Suppressor macrophage (primary cell): ENCODE data around the gene WFIKKN1.
A peak's percentile ranks its signal among the peaks of the same experiment; 100 is the strongest.

Experiments used
- DNase-seq, 4 experiments: peaks; one replicate each; pipeline ENCODE4 v3.0.0-alpha.2; 2020 to 2022
- total RNA-seq, 17 experiments: gene quantifications; one replicate each; lab custom pipeline; 2026; ENCODE audit warnings: mixed read lengths in 6 of 17, inconsistent platforms in 3 of 17; lab: John Stamatoyannopoulos, UW

The WFIKKN1 gene, protein sequence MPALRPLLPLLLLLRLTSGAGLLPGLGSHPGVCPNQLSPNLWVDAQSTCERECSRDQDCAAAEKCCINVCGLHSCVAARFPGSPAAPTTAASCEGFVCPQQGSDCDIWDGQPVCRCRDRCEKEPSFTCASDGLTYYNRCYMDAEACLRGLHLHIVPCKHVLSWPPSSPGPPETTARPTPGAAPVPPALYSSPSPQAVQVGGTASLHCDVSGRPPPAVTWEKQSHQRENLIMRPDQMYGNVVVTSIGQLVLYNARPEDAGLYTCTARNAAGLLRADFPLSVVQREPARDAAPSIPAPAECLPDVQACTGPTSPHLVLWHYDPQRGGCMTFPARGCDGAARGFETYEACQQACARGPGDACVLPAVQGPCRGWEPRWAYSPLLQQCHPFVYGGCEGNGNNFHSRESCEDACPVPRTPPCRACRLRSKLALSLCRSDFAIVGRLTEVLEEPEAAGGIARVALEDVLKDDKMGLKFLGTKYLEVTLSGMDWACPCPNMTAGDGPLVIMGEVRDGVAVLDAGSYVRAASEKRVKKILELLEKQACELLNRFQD
- 0 to 2.4 (median 0.07) reads per million in 17 experiments for total RNA-seq

DNA sequence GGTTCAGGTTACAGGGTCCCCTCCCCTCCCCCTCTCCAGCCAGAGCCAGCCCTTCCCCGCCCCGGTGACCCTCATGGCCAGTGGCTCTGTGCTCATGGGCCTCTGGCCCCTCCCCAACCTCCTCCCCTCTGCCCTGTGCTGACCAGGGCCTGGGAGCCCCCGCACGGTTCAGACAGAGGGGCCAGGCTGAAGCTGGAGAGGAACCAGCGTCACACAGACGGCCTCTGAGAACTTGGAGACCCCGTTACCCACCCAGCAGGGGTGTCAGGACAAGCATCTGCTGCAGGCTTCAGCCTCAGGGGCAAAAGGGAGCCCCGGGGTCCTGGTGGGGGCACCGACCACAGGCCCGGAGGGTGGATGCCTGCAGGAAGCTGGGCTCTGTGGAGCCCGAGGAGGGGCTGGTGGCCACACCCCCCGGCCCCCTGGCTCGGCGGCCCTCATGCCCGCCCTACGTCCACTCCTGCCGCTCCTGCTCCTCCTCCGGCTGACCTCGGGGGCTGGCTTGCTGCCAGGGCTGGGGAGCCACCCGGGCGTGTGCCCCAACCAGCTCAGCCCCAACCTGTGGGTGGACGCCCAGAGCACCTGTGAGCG, at the start of gene WFIKKN1:
Gene WFIKKN1 (plus strand): TSS at position 171 of the 591 bp plus-strand sequence. CDS start 269 bp downstream, at position 440.
- no peak for DNase-seq

DNA sequence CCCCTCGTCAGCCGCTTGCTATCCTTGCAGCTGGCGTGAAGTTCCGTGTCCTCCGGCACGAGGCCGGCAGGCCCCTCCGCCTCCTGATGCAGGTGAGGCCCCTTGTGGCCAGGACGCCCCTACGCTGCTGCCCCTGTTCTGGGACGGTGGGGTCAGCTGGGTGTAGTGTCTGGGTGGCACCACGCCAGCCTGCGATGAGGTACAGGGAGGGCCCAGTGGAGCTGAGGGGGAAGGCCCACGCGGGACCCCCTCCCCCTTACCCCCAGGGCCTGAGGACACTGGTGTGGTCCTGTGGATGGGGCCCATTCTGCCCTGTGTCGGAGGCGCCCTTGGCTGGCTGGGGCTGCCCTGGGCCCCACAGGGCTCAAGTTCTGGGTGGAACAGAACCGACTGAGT, 48.6 kb upstream of the WFIKKN1 start:
- no peak for DNase-seq

DNA sequence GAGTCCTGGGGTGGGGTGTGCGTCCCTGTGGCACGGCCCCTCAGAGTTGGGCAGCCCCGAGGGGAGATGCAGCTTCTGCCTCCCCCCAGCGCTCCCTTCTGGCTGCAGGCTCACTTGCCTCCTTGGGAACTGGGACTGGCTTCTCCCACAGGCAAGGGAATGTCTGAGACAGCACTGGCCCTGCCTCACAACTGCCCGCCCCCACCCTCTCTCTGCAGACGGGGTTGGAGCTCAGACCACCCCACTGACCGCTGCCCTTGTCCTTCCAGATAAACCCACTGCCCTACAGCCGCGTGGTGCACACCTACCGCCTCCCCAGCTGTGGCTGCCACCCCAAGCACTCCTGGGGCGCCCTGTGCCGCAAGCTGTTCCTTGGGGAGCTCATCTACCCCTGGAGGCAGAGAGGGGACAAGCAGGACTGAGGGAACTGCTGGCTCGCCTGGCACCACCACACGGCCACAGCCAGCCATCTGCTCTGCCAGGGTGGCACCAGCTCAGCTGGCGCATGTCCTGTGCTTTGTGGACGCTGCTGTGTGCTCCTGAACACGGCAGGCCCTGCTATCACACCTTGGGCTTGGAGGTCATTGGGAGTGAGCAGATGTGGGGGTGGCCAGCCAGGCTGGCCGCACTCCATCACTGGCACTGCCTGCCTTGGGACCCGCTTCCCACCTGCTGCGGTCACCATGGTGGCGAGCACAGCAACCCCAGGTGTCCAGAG, 48.0 kb upstream of the WFIKKN1 start:
- DNase-seq, result no peak

DNA sequence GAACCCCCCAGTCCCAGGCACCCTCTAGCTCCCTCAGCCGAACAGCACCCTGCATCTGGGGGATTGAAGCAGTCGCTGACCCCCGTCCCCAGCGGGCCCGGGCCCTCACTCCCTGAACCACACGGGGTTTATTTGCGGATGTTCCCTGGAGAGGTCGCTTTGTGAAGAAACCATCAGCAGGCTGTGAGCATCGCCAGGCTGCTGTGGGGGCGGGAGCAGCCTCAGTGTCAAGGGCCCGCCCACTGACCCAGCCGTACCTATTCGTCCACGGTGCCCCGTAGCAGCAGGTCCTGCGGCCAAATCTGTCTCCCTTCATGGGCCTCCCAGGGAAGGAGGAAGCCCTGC, 47.3 kb upstream of the WFIKKN1 start:
- DNase-seq, result no peak

DNA sequence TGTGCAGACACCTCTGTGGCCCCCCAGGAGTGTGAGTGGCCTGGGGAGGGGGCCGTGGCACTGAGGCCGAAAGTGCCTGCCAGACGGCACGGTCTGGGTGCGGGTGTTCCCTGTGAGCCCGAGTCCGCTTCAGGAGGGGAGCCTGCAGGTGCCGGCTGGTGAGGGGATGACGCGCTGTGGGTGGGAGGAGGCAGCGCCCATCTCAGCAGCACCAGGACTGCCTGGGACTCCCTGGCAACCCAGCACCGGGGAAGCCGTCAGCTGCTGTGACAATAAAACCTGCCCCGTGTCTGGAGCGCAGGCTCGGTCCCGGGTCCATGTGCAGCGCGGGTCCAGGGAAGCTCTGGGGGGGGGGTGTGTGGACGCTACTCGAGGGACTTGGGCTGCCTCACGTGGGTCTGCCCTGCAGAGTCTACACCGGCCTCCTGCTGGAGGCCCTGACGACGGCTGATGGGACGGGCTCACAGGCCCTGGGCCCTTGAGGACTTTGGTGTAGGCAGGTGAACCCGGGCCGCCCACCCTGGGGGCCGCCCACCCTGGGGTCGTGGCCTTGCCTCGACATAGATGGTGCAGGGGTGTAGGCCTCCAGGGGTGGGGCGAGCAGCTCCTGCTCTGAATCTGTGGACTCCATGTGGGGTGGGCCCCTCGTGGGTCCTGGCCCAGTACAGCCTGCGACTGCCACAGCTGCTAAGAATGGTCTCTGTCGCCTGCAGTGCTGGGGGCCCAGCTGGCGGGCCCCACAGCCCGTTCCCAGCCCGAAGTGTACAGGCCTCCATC, 46.8 kb upstream of the WFIKKN1 start:
- no peak for DNase-seq

DNA sequence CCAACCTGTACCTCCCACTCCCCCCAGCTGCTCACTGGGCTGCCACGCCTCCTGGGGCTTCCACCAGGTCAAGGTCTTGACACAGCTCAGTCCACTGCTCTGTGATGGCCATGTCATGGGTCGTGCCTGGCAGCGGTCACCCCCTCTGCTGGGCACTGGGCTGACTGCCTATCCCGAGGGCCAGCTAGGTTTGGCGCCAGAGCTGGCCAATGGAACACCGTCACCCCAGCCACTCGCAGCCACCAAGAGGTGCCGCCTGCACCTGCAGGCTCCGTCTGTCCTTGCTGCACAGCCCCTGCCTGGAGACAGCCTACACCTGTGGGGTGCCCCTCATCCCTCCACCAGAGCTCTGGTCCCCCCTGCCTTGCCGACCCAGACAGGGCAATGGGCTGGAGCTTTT, 45.4 kb upstream of the WFIKKN1 start:
- no peak for DNase-seq

DNA sequence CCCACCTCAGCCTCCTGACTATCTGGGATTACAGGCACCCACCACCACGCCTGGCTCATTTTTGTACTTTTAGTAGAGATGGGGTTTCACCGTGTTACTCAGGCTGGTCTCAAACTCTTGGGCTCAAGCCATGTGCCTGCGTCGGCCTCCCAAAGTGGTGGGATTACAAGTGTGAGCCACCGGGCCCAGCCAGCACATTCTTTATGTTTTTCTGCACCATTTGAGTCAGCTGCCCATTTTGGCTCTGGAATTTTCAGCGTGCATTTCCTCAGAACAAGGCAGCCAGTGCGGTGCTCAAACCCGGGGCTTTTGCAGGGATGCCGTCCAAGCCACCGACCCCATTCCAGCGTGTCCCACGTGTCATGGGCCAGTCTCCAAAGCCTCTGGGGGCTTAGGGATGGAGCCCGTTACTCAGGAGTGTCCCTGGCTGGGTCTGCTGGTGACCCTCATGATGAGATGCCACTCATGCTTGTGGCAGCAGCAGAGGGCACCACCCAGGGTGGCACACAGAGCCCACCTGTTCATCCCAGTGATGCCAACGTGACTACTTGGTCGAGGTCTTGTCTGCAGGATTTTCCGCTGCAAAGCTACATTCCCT, 44.6 kb upstream of the WFIKKN1 start:
- no peak for DNase-seq

DNA sequence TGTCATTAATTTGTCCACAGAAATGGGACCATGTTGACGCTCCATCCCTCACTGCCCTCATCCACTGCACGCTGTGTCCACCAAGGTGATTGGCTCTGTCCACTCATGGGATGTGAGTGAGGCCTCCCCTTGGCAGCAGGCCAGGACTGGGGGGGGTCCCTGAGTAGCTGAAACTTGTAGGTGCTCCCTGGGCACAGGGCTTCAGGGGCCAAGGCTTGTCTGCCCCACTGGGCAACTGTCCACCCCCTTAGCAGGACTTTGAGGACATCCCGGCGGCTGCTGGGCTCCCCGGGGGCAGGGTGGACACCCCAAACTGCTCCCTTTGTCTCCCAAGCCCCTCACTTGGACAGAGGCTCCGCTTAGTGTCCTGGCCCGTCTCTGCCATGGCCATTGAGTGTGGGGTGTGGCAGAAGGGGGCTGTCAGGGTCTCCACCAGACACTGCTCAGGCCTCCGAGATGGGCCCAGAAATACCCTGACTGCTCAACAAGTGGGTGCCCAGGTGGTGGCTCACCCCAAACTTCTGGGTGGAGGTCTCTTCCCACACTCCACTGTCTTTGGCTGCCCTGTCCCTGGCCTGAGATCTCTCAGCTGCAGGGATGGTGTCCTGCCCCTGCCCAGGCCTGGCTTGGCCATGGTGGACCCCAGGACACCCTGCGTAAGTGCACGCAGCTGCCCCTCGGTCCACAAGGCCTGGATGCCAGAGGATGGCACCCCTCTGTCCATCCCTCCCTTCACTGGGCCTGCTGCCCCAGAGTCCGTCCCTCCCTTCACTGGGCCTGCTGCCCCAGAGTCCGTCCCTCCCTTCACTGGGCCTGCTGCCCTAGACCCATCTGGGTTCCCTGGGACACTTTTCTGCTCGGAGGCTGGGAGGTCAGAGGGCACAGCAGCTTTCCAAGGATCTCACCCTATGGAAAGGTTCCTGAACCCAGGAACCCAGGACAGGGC, 43.9 kb upstream of the WFIKKN1 start:
- no peak for DNase-seq

DNA sequence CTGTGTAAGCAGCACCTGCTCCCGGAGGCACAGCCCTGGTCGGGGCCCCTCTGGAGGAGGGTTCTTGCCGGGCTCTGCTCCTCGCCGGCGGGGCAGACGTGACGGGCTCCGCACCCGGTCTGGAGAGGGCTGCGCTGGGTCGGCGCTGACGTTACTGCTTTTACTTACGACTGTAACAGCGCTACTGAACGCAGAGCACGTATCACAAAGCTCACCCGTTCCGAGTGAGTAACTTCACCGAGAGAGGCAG, 42.2 kb upstream of the WFIKKN1 start:
- DNase-seq, result no peak

DNA sequence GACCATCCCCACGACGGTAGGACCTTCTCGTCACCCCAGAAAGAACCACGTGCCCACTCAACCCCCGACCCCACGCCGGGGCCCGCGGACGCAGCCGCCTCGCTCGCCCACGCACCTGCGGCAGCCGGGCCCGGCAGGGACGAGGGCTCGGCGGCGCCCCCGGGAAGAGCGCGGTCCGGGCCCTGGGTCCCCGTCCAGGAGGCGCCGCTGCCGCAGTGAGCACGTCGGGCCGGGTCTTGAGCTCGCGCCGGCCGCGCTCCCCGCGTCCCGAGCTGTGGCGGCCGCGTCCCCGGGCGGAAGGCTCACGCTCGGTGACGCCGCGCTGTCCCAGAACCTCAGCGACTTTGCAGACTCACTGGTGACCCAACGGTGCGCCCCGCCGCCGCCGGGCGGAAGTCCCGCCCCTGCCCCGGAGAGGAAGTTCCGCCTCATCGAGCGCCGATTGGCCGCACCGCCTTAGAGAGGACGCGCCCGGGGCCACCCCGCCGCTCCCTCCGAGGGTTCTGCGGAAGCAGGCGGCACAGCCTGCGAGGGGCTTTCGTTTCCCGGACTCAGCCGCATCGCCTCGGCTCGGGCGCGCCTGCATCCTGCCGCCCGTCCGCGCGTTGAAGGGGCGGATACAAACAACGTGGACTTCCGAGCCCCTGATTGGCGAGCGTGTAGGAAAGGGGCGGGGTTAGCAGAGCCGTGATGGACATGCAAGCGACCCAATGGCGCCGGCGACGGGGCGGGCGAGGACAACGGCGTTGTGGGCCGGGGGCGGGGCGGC, 41.7 kb upstream of the WFIKKN1 start:
- peak; percentile 97 to 98 (median 98) for DNase-seq

DNA sequence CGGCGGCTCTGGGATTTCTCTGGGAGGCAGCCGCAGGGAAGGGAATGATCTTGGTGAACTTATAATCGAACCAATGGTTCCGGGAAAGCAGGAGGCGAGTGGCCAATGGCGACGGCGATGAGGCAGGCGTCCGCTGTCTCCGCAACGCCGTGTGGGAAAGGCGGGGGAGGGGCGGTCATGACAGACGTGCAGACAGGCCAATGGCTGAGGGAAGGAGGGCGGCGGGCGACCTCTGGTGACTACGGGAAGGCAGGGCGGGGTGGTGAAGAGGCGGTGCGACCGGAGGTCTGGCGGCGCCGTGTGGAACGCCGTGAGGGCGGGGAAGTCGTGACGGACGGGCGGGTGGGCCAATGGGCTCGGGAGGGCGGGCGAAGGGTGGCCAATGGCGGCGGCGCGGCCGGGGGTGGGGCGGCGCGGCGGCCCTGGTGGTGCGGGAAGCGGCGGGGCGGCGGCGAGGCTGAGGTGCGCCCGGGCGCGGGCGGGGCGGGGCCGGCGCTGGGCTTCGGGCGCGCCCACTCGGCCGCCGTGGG, 41.1 kb upstream of the WFIKKN1 start, which contains the start of gene RAB40C:
Gene RAB40C (plus strand): TSS at position 409 of the 530 bp plus-strand sequence. CDS start 226 bp downstream, outside the sequence.
- peak; percentile 99 for DNase-seq

DNA sequence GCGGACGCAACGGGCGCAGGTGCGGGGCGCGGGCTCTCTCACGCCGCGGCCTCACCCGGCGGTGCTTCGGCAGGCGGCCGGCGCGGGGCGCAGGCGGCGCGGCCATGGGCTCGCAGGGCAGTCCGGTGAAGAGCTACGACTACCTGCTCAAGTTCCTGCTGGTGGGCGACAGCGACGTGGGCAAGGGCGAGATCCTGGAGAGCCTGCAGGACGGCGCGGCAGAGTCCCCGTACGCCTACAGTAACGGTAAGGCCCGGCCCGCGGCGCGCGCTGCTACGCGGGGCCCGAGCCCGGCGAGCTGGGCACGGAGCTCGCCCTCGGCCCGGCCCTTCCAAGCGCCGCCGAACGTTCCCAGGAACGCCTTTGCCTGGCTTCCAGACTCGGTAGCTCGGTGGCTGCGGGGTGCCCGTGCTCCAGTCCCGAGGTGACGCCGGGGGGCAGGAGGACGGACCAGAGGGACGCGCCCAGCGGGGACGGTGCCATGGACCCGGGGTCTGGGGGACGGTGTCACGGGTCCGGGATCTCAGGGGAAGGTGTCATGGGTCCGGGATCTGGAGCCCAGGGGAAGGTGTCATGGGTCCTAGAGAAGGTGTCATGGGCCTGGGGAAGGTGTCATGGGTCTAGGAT, 40.5 kb upstream of the WFIKKN1 start:
- peak; percentile 37 to 71 (median 48) for DNase-seq

DNA sequence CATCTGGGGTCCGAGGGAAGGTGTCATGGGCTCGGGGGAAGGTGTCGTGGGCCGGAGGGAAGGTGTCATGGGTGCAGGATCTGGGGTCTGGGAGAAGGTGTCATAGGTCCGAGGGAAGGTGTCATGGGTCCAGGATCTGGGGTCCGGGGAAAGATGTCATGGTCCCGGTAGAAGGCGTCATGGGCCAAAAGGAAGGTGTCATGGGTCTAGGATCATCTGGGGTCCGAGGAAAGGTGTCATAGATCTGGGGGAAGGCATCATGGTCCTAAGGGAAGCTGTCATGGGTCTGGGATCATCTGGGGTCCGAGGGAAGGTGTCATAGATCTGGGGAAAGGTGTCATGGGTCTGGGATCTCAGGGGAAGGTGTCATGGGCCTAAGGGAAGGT, 40.0 kb upstream of the WFIKKN1 start:
- no peak for DNase-seq

DNA sequence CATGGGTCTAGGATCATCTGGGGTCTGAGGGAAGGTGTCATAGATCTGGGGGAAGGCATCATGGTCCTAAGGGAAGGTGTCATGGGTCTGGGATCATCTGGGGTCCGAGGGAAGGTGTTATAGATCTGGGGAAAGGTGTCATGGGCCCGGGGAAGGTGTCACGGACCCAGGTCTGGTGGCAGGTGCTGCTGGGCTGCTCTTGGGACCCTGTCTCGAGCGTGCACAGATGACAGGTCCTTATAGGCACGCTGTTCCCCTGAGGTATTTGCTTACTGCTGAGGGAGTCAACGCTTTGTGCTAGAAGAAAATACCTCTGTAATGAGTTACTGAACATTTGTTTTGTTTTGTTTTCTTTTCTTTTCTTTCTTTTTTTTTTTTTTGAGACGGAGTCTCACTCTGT, 39.6 kb upstream of the WFIKKN1 start:
- DNase-seq, result no peak

DNA sequence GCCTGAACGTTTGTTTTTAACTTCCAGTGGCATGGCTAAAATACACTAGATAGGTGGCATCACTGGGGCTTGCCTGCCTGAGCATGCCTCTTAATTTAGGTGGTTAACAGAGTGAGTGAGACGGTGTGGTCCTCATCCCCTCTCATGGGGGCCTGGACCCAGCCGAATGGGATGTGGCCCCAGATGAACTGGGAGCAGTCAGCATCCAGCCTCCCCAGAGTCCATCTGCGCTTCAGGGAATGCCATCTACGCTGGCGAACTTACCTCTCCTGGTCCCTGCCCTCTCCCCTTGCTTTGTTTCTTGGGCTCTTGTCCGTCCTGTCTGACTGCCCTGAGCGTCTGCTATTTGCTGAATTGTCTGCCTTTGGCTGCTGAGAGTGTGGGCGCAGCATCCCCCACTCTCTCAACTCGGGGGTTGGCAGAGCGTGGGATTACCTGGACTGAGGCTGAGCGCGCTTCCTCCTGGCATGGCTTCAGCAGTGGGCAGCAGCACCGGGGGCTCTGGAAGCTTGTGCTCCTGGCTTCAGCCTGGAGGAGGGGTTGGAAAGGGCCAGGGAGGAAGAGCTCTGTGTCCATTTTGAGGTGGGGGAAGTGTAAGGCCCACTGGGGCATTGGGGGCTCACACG, 38.8 kb upstream of the WFIKKN1 start:
- no peak for DNase-seq

DNA sequence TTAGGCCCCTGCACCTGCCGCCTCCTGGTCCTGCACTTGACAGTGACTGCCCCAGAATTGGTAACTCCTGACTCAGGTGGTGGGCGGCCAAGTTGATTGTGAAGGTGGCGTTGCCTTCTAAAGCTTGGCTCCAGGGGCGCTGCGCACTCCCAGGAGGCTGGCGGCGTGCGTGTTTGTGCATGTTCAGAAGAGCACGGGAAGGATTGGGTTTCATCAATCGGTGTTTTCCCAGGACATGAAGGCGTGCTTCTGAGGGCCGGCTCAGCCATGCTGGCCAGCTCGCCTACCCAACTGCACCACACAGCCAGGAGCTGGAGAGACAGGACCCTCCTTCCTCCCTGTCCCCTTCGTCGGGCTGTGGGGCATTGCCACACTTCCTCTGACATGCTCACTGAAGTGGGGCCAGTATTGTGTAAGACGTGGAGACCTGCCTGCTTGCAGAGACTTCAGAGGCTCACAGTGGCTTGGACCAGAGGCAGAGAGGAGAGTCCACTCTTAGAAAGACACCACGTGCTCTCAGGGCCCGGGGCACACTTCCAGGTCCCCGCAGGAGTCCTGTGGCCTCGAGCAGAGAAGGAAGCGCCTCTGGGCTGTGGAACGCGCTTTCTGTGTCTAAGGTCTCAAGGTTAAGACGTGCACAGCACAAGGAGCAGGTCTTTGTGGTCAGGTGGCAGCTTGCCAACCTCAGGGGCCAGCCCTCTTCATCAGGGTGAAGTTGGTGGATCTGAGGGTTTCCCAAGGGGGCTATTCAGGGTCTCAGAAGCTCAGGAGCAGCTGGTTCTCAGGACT, 38.1 kb upstream of the WFIKKN1 start:
- DNase-seq, result peak; percentile 74 to 83 (median 80)

DNA sequence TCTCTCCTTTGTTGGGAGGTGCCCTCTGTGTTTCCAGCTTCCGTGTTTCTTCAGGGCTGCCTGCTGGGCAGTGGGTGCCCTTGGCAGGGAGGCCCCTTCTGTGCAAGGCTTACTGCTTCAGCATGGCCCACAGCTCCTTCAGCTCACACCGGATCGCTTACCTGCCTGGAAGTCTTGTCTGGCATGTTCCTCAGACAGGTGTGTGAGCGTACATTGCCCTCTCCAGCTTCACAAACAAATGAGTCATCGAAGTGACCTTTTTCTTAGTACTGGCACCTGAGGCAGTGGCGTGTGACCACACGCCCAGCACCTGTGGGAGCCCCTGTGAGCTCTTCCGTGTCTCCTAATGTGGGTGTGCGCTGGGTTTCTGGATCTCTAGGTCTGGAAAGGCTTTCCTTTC, 37.4 kb upstream of the WFIKKN1 start:
- peak in 1 of 4 experiments; percentile 13 for DNase-seq

DNA sequence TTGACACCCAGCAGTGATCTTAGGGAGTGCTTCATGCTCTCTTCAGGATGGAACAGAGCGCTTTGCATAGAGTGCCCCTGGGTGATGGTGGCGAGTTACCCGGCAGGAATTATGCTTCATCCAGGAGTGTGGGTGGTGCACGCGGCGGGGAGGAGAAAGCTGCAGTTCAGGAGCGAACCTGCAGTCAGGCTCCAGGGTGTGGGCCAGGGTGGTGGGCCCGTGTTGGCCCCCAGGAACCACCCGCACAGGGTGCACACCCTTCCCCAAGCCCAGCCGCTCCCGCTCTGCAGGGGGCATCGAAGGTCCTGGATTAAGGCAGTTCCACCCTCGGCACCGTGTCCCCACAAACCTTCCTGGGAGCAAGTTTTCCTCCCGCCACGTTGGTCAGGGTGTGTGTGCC, 37.0 kb upstream of the WFIKKN1 start:
- DNase-seq, result no peak
